D721Med (cell line): ENCODE results near the gene SHC3.

Source experiments
- DNase-seq: peaks from one replicate; pipeline ENCODE4 v3.0.0; 2011; ENCODE audit warnings: low spot score; ENCODE audit not compliant: insufficient read length
- FAIRE-seq: peaks from 2 replicates; lab custom pipeline; 2011; peaks lifted over from hg19 to GRCh38; lab: Jason Lieb, UNC
- TF ChIP-seq, protein P1 (sequence below): IDR thresholded peaks from 2 replicates; pipeline ENCODE4 v1.5.1; 2012; ENCODE audit warnings: mild to moderate bottlenecking, control low read depth; ENCODE audit not compliant: insufficient read depth; ENCODE audit errors: missing control alignments

The SHC3 gene

GRCh38 chr9:89012294-89013042, 166.2 kb downstream of the SHC3 start:
- TF ChIP-seq, protein P1, sequence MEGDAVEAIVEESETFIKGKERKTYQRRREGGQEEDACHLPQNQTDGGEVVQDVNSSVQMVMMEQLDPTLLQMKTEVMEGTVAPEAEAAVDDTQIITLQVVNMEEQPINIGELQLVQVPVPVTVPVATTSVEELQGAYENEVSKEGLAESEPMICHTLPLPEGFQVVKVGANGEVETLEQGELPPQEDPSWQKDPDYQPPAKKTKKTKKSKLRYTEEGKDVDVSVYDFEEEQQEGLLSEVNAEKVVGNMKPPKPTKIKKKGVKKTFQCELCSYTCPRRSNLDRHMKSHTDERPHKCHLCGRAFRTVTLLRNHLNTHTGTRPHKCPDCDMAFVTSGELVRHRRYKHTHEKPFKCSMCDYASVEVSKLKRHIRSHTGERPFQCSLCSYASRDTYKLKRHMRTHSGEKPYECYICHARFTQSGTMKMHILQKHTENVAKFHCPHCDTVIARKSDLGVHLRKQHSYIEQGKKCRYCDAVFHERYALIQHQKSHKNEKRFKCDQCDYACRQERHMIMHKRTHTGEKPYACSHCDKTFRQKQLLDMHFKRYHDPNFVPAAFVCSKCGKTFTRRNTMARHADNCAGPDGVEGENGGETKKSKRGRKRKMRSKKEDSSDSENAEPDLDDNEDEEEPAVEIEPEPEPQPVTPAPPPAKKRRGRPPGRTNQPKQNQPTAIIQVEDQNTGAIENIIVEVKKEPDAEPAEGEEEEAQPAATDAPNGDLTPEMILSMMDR = no peak
- DNase-seq (no peak), FAIRE-seq (no peak)

- DNase-seq (no peak), FAIRE-seq (no peak)
- TF ChIP-seq, protein P1 = no peak
Measured at GRCh38 chr9:89011683-89012082, 166.9 kb downstream of the SHC3 start.

- DNase-seq = no peak
- TF ChIP-seq, protein P1 = no peak
- no peak for FAIRE-seq
Measured at GRCh38 chr9:89010526-89011111, 168.0 kb downstream of the SHC3 start.

DNA sequence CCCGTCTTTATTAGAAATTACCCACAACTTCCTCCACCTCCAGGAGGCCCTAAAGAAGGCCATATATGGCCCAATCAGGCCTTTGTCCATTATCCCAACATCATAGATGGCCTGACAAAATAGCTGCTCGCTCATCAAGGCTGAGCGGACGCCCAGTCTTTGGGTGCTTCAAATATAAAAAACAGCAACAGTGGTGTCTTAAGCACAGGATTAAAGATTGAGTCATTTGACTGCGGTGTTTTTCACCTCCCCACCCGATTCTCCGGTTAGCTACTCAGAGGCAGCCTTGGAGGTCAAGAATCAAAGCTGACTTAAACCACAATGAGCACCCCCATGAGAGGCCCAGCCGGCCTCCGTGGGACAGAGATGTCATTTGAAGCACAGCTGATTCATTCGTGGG, 168.6 kb downstream of the SHC3 start:
- TF ChIP-seq, protein P1 = no peak
- FAIRE-seq (no peak), DNase-seq (no peak)

GRCh38 chr9:89009546-89009840, 169.1 kb downstream of the SHC3 start:
- no peak for DNase-seq
- FAIRE-seq = no peak
- TF ChIP-seq, protein P1 = no peak

DNA sequence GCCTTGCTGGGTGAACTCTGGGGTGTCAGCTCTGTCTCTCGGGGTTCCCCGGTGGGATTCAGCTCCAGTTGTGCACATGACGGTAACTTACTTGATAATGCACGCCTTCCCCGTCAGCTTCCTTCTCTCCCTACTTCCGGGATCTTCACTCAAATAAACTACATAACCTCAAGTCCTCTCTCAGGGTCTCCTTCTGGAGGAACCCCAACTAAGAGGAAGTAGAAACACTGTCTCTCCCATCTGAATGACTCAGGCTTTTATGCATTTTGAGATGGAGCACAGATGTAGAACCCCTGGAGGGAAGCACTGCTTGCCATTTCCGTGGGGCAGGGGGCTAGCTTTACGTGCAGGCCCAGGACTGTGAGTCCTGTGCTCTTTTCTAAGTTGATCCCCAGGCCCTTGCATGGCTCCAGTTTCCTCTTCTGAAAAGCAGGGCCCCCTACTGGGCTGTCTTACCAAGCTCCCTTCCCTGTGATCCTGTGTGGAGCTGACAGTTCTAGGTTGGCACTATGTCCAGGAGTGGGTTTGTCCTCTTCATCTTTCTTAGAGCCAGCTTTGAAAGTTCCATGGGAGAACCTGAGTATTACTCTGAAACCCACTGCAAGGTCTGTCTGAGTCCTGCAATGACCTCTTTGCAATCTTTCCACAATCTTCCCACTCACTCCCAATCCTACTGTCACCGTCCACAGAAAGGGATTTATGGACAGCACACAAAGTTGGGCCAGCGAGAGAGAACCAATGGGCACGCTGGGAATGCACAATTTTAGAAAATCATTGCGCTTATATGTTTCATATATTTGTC, 169.7 kb downstream of the SHC3 start:
- no peak for FAIRE-seq
- DNase-seq = no peak
- TF ChIP-seq, protein P1 = no peak
